Liver (tissue), 3 donors: Measurements from ENCODE around the gene THADA.

Experiments used
- EGR1 ChIP-seq, 2 donors: IDR thresholded peaks; 2 replicates each; pipeline ENCODE4 v1.6.1; 2016 to 2018; ENCODE audit warnings: antibody characterized with exemption in 2 of 2, low read depth in 2 of 2
- HNF4A ChIP-seq, 2 donors: conservative IDR thresholded peaks; 2 replicates each; pipeline ENCODE4 v1.6.1; 2016; ENCODE audit warnings: antibody characterized with exemption in 2 of 2, mild to moderate bottlenecking in 2 of 2
- JUND ChIP-seq, 2 donors: IDR thresholded peaks; 2 replicates each; pipeline ENCODE4 v1.6.1; 2016; ENCODE audit warnings: antibody characterized with exemption in 2 of 2
- RAD21 ChIP-seq, 2 donors: IDR thresholded peaks; 2 replicates each; pipeline ENCODE4 v1.6.1; 2016; ENCODE audit warnings: antibody characterized with exemption in 2 of 2, mild to moderate bottlenecking in 2 of 2
- SP1 ChIP-seq: IDR thresholded peaks from 2 replicates; pipeline ENCODE4 v1.6.1; 2018; ENCODE audit warnings: antibody characterized with exemption, mild to moderate bottlenecking
- TAF1 ChIP-seq: conservative IDR thresholded peaks from 2 replicates; pipeline ENCODE4 v1.6.1; 2016; ENCODE audit warnings: antibody characterized with exemption, mild to moderate bottlenecking
- TF ChIP-seq, protein P1 (sequence below): fragments of 150-350 bp; IDR thresholded peaks from 2 replicates; pipeline ENCODE4 v1.5.1; 2017; ENCODE audit warnings: improper control_type of control experiment, low read depth, low read length; ENCODE audit not compliant: missing input control
- TF ChIP-seq, protein P2 (sequence below): IDR thresholded peaks from 2 replicates; pipeline ENCODE4 v1.6.1; 2016; ENCODE audit warnings: antibody characterized with exemption
- TF ChIP-seq, protein P3 (sequence below): IDR thresholded peaks from 2 replicates; pipeline ENCODE4 v1.6.1; 2016; ENCODE audit warnings: antibody characterized with exemption, mild to moderate bottlenecking
- TF ChIP-seq, protein P4 (sequence below): IDR thresholded peaks from 2 replicates; pipeline ENCODE4 v1.6.1; 2016; ENCODE audit warnings: antibody characterized with exemption
- donor health status: healthy.
- donor health status: healthy.

DNA sequence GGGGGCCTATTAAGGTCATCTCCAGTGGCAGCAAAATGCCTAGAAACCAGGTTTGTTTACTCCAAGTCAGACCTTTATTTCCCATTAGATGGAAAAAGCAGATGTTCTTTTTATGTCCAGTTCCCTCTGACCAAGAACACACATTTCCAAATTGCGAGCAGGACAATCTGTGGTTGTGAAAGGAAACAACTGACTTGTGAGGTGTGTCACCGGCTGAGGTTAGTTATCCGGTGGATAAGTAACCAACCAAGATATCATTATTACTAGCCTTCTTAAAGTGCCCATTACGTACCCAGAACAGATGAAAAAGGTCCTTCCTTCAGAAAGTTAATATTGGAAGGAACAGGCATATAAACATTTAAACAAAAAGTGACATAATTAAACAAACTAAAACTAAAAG is 112.9 kb downstream of the THADA start:
- TF ChIP-seq, protein P1, sequence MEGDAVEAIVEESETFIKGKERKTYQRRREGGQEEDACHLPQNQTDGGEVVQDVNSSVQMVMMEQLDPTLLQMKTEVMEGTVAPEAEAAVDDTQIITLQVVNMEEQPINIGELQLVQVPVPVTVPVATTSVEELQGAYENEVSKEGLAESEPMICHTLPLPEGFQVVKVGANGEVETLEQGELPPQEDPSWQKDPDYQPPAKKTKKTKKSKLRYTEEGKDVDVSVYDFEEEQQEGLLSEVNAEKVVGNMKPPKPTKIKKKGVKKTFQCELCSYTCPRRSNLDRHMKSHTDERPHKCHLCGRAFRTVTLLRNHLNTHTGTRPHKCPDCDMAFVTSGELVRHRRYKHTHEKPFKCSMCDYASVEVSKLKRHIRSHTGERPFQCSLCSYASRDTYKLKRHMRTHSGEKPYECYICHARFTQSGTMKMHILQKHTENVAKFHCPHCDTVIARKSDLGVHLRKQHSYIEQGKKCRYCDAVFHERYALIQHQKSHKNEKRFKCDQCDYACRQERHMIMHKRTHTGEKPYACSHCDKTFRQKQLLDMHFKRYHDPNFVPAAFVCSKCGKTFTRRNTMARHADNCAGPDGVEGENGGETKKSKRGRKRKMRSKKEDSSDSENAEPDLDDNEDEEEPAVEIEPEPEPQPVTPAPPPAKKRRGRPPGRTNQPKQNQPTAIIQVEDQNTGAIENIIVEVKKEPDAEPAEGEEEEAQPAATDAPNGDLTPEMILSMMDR, result no peak
- TF ChIP-seq TAF1 (no peak), JUND (IDR thresholded peaks at IDR 0.05) (no peak), SP1 (no peak), EGR1 (IDR thresholded peaks at IDR 0.05; ENCODE audit: low read depth in 2 of 2) (no peak), HNF4A (conservative IDR thresholded peaks at IDR 0.05) (no peak), RAD21 (IDR thresholded peaks at IDR 0.05) (no peak)
- TF ChIP-seq, protein P2, sequence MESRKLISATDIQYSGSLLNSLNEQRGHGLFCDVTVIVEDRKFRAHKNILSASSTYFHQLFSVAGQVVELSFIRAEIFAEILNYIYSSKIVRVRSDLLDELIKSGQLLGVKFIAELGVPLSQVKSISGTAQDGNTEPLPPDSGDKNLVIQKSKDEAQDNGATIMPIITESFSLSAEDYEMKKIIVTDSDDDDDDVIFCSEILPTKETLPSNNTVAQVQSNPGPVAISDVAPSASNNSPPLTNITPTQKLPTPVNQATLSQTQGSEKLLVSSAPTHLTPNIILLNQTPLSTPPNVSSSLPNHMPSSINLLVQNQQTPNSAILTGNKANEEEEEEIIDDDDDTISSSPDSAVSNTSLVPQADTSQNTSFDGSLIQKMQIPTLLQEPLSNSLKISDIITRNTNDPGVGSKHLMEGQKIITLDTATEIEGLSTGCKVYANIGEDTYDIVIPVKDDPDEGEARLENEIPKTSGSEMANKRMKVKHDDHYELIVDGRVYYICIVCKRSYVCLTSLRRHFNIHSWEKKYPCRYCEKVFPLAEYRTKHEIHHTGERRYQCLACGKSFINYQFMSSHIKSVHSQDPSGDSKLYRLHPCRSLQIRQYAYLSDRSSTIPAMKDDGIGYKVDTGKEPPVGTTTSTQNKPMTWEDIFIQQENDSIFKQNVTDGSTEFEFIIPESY, result no peak
- TF ChIP-seq, protein P3, sequence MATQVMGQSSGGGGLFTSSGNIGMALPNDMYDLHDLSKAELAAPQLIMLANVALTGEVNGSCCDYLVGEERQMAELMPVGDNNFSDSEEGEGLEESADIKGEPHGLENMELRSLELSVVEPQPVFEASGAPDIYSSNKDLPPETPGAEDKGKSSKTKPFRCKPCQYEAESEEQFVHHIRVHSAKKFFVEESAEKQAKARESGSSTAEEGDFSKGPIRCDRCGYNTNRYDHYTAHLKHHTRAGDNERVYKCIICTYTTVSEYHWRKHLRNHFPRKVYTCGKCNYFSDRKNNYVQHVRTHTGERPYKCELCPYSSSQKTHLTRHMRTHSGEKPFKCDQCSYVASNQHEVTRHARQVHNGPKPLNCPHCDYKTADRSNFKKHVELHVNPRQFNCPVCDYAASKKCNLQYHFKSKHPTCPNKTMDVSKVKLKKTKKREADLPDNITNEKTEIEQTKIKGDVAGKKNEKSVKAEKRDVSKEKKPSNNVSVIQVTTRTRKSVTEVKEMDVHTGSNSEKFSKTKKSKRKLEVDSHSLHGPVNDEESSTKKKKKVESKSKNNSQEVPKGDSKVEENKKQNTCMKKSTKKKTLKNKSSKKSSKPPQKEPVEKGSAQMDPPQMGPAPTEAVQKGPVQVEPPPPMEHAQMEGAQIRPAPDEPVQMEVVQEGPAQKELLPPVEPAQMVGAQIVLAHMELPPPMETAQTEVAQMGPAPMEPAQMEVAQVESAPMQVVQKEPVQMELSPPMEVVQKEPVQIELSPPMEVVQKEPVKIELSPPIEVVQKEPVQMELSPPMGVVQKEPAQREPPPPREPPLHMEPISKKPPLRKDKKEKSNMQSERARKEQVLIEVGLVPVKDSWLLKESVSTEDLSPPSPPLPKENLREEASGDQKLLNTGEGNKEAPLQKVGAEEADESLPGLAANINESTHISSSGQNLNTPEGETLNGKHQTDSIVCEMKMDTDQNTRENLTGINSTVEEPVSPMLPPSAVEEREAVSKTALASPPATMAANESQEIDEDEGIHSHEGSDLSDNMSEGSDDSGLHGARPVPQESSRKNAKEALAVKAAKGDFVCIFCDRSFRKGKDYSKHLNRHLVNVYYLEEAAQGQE, result no peak
- TF ChIP-seq, protein P4, sequence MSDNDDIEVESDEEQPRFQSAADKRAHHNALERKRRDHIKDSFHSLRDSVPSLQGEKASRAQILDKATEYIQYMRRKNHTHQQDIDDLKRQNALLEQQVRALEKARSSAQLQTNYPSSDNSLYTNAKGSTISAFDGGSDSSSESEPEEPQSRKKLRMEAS, result no peak
